Measurements from ENCODE around the gene HTT. TPM values are rescaled to one million over a fixed set of nuclear protein-coding genes. Genes with fewer than 3 reads are reported as not detected.

The HTT gene
- total and polyA plus RNA-seq, 2 of the 8 experiments (the other 6 are each of a cell fraction or from before 2014, with no cell fraction given): 24.0 to 71.0 TPM

- no peak overlapping the region for H2BK20ac ChIP-seq (ENCODE audit: low read length)
- no peaks in the 10 kb centered on the region for H3K23me2 ChIP-seq (ENCODE audit: low read depth, low read length)
- no peaks in the 10 kb centered on the region; a peak in 1 of 7 replicates for H3K4me1 ChIP-seq (replicated peaks in 1 of 4; ENCODE audit: control insufficient read depth in 3 of 4, insufficient read depth in 4 of 4, low read length in 3 of 4)
- 95% methylated on average over 7 of the region's 9 CpGs; no CpG with 5 or more reads in 1 of the 2 experiments for WGBS, 2 experiments (ENCODE audit: extremely low coverage in 1 of 2, insufficient coverage in 1 of 2, insufficient read length in 1 of 2, insufficient replicate concordance in 2 of 2, low coverage in 1 of 2, low lambda C conversion rate in 2 of 2, missing lambda C conversion rate in 1 of 2)
- peak in 1 of 2 experiments; percentile 39 for DNase-seq (ENCODE audit: low read depth in 1 of 2, low spot score in 2 of 2)
- no peak overlapping the region for H3K4me2 ChIP-seq (ENCODE audit: insufficient read depth in 1 of 2, low read depth in 2 of 2, low read length in 2 of 2)
- H3K9ac ChIP-seq (replicated peaks in 1 of 4; ENCODE audit: extremely low read depth in 1 of 4, low read depth in 3 of 4, low read length in 3 of 4): no peak overlapping the region
- no peak overlapping the region for H4K5ac ChIP-seq (ENCODE audit: insufficient read length, low read depth, low read length)
- ChIA-PET POLR2A (ENCODE audit: partially characterized antibody) (interaction anchor here (1.2 kb wide), 1 partner anchor 12 kb away, joined by 3 read pairs; no protein-coding TSS in a partner anchor), CTCF (ENCODE audit: partially characterized antibody) (interaction anchor here (0.9 to 2.6 kb wide), 6 partner anchors 12 to 224 kb away, joined by 3 to 11 read pairs (median 4); no protein-coding TSS in a partner anchor)
- no peak overlapping the region for H2AK5ac ChIP-seq (ENCODE audit: low read depth, low read length)
- H2BK5ac ChIP-seq (ENCODE audit: low read depth, low read length): no peak overlapping the region
- H3K79me2 ChIP-seq (ENCODE audit: control insufficient read depth in 1 of 2, insufficient read depth in 2 of 2, low read length in 2 of 2): no peaks in the 10 kb centered on the region
- H3K4ac ChIP-seq (replicated peaks; ENCODE audit: insufficient read length, low read depth, low read length): no peak overlapping the region
- H4K91ac ChIP-seq (replicated peaks; ENCODE audit: insufficient read length, low read length): no peak overlapping the region
- H3K18ac ChIP-seq (ENCODE audit: extremely low read depth, low read length): no peak overlapping the region
- no peak overlapping the region for H2BK12ac ChIP-seq (ENCODE audit: low read depth, low read length)
- H2AFZ ChIP-seq (ENCODE audit: low read length): no peak overlapping the region
- no peak overlapping the region for H3K14ac ChIP-seq (ENCODE audit: insufficient read length)
- no peak overlapping the region for H4K8ac ChIP-seq (ENCODE audit: extremely low read depth, insufficient read depth, low read length)
- no peak overlapping the region for H3K27ac ChIP-seq (ENCODE audit: low read depth, low read length)
- FAIRE-seq: no peak
- H3K79me1 ChIP-seq (ENCODE audit: low read depth, low read length): no peaks in the 10 kb centered on the region
- H2BK15ac ChIP-seq (ENCODE audit: low read length): no peak overlapping the region
- no peaks in the 10 kb centered on the region for H3K9me3 ChIP-seq (ENCODE audit: insufficient read depth in 2 of 2, low read depth in 1 of 2, low read length in 1 of 2)
- no peaks in the 10 kb centered on the region for H3K36me3 ChIP-seq (ENCODE audit: control insufficient read depth in 2 of 4, insufficient read depth in 4 of 4, low read length in 3 of 4)
- no peak overlapping the region for H2BK120ac ChIP-seq (replicated peaks; ENCODE audit: low read depth, low read length)
- H3K23ac ChIP-seq (ENCODE audit: insufficient read length): no peak overlapping the region
- peaks cover 0 to 1% of the 10 kb centered on the region in 2 experiments for H4K20me1 ChIP-seq (replicated peaks in 1 of 2; ENCODE audit: control insufficient read depth in 1 of 2, insufficient read depth in 2 of 2, low read length in 2 of 2)
- no peaks in the 10 kb centered on the region for H3K27me3 ChIP-seq (replicated peaks in 1 of 4; ENCODE audit: control insufficient read depth in 3 of 4, extremely low read depth in 1 of 4, insufficient read depth in 3 of 4, low read length in 3 of 4)
- H3K56ac ChIP-seq (replicated peaks; ENCODE audit: insufficient read length, low read depth, low read length): no peak overlapping the region
- H3K4me3 ChIP-seq (ENCODE audit: extremely low read depth in 1 of 4, insufficient read depth in 2 of 4, low read depth in 3 of 4, low read length in 4 of 4): no peak overlapping the region
- TF ChIP-seq BRCA1 (IDR thresholded peaks at IDR 0.05; ENCODE audit: low read depth, low read length): no peak
- no peak for TF ChIP-seq MAFK (IDR thresholded peaks at IDR 0.05; ENCODE audit: low read depth, low read length)
- TF ChIP-seq SP2 (IDR thresholded peaks at IDR 0.05; ENCODE audit: low read length): no peak
- no peak for TF ChIP-seq BACH1 (IDR thresholded peaks at IDR 0.05; ENCODE audit: low read length)
- no peak for TF ChIP-seq ATF3 (IDR thresholded peaks at IDR 0.05; ENCODE audit: insufficient read depth, low read depth, low read length)
- no peak for TF ChIP-seq USF2 (IDR thresholded peaks at IDR 0.05; ENCODE audit: low read length)
- no peak for TF ChIP-seq TEAD4 (IDR thresholded peaks at IDR 0.05; ENCODE audit: low read depth, low read length)
- no peak for TF ChIP-seq MAX (IDR thresholded peaks at IDR 0.05)
- TF ChIP-seq TAF1 (IDR thresholded peaks at IDR 0.05; ENCODE audit: low read depth, low read length): no peak
- TF ChIP-seq NRF1 (IDR thresholded peaks at IDR 0.05; ENCODE audit: low read depth, low read length): no peak
- TF ChIP-seq POU5F1 (IDR thresholded peaks at IDR 0.05; ENCODE audit: low read depth, low read length): no peak
- no peak for TF ChIP-seq SRF (IDR thresholded peaks at IDR 0.05; ENCODE audit: low read depth, low read length)
- no peak for TF ChIP-seq POLR2A (IDR thresholded peaks at IDR 0.05; ENCODE audit: control extremely low read depth in 1 of 2, low read depth in 2 of 2, low read length in 2 of 2)
- no peak for TF ChIP-seq CTBP2 (IDR thresholded peaks at IDR 0.05; ENCODE audit: borderline replicate concordance, insufficient read depth, insufficient read length, low read length)
Measured at GRCh38 chr4:3257103-3257555, 182.6 kb downstream of the HTT start.
